Ishikawa (cell line): ENCODE measurements around the gene PTPN21.

Experiments used
- CEBPB ChIP-seq: IDR thresholded peaks from 2 replicates; pipeline ENCODE4 v1.6.1; 2012
- CREB1 ChIP-seq: IDR thresholded peaks from 2 replicates; pipeline ENCODE4 v1.6.1; 2012; ENCODE audit warnings: low read depth
- EGR1 ChIP-seq: IDR thresholded peaks from 2 replicates; pipeline ENCODE4 v1.6.1; 2012
- EP300 ChIP-seq: IDR thresholded peaks from 2 replicates; pipeline ENCODE4 v1.6.1; 2012; ENCODE audit warnings: borderline replicate concordance
- FOXM1 ChIP-seq: IDR thresholded peaks from 2 replicates; pipeline ENCODE4 v1.6.1; 2012; ENCODE audit warnings: low read depth, borderline replicate concordance
- MAX ChIP-seq: IDR thresholded peaks from 2 replicates; pipeline ENCODE4 v1.6.1; 2012
- NFIC ChIP-seq: IDR thresholded peaks from 2 replicates; pipeline ENCODE4 v1.6.1; 2012
- RAD21 ChIP-seq: IDR thresholded peaks from 2 replicates; pipeline ENCODE4 v1.6.1; 2012; ENCODE audit warnings: low read depth
- REST ChIP-seq: IDR thresholded peaks from 2 replicates; pipeline ENCODE4 v1.6.1; 2012; ENCODE audit warnings: low read depth, mild to moderate bottlenecking
- TAF1 ChIP-seq: IDR thresholded peaks from 2 replicates; pipeline ENCODE4 v1.6.1; 2012; ENCODE audit warnings: low read depth, mild to moderate bottlenecking
- TCF12 ChIP-seq: IDR thresholded peaks from 2 replicates; pipeline ENCODE4 v1.6.1; 2012; ENCODE audit warnings: low read depth
- TEAD4 ChIP-seq: IDR thresholded peaks from 2 replicates; pipeline ENCODE4 v1.6.1; 2012
- USF1 ChIP-seq: IDR thresholded peaks from 2 replicates; pipeline ENCODE4 v1.6.1; 2012
- YY1 ChIP-seq: IDR thresholded peaks from 2 replicates; pipeline ENCODE4 v1.6.1; 2012; ENCODE audit warnings: low read depth
- ZBTB7A ChIP-seq: IDR thresholded peaks from 2 replicates; pipeline ENCODE4 v1.6.1; 2012; ENCODE audit warnings: low read depth

The PTPN21 gene

GRCh38 chr14:88568196-88568595 lies 13.4 kb upstream of the PTPN21 start:
- TF ChIP-seq RAD21 (no peak), TCF12 (no peak), NFIC (no peak)

- TF ChIP-seq CEBPB: no peak
Measured at GRCh38 chr14:88565427-88565826, 10.6 kb upstream of the PTPN21 start.

- TF ChIP-seq FOXM1: no peak
- no peak for TF ChIP-seq MAX
- TF ChIP-seq TCF12: no peak
- no peak for TF ChIP-seq TAF1
- TF ChIP-seq CEBPB: no peak
- TF ChIP-seq ZBTB7A: no peak
- TF ChIP-seq YY1: no peak
- no peak for TF ChIP-seq TEAD4
- TF ChIP-seq REST: no peak
- TF ChIP-seq NFIC: no peak
- TF ChIP-seq USF1: no peak
- TF ChIP-seq RAD21: no peak
- no peak for TF ChIP-seq EP300
- TF ChIP-seq EGR1: no peak
- no peak for TF ChIP-seq CREB1
Measured at GRCh38 chr14:88563845-88564244, 9.0 kb upstream of the PTPN21 start.

- TF ChIP-seq NFIC: no peak
- TF ChIP-seq TEAD4: 0 out of 2 replicates have a peak, but pooled peaks have one; percentile 15
- TF ChIP-seq RAD21: no peak
- TF ChIP-seq CEBPB: no peak
- TF ChIP-seq EGR1: peak; percentile 93
- TF ChIP-seq REST: no peak
- TF ChIP-seq USF1: no peak
- TF ChIP-seq EP300: no peak
- TF ChIP-seq YY1: no peak
- peak; percentile 54; the same call in 1 of the 2 replicates for TF ChIP-seq TCF12
- no peak for TF ChIP-seq FOXM1
- TF ChIP-seq MAX: peak; percentile 80
- TF ChIP-seq CREB1: no peak
- peak; percentile 84 for TF ChIP-seq TAF1
- TF ChIP-seq ZBTB7A: no peak; the same call in none of the 2 replicates
Measured at GRCh38 chr14:88562831-88563686, 8.3 kb upstream of the PTPN21 start, which contains the start of gene ZC3H14. TSS of gene ZC3H14 (plus strand) at chr14:88563037. CDS start at chr14:88563134, 97 bp downstream.

GRCh38 chr14:88562532-88562830 lies 7.7 kb upstream of the PTPN21 start:
- no peak for TF ChIP-seq MAX
- no peak for TF ChIP-seq USF1
- no peak for TF ChIP-seq CREB1
- no peak for TF ChIP-seq TCF12
- no peak for TF ChIP-seq REST
- no peak for TF ChIP-seq TAF1
- no peak for TF ChIP-seq RAD21
- TF ChIP-seq YY1: no peak
- TF ChIP-seq EP300: no peak
- TF ChIP-seq NFIC: no peak
- TF ChIP-seq EGR1: no peak
- TF ChIP-seq CEBPB: no peak
- no peak for TF ChIP-seq FOXM1
- TF ChIP-seq TEAD4: no peak
- TF ChIP-seq ZBTB7A: no peak
